ENCODE data around the gene MAP4K3. TPM values are rescaled to one million over a fixed set of nuclear protein-coding genes. Genes with fewer than 3 reads are reported as not detected.
"Not testable (repeated sequence)": the region's sequence is repeated elsewhere in the genome, so short reads cannot be mapped to it uniquely, and the experiment has no call there.

MAP4K3 gene
- total RNA-seq, 1 experiment from 2014 or later = 50.5 TPM

- DNase-seq (ENCODE audit: low spot score) = not testable (repeated sequence)
Measured at GRCh38 chr2:39244241-39244862, 192.7 kb downstream of the MAP4K3 start.

DNA sequence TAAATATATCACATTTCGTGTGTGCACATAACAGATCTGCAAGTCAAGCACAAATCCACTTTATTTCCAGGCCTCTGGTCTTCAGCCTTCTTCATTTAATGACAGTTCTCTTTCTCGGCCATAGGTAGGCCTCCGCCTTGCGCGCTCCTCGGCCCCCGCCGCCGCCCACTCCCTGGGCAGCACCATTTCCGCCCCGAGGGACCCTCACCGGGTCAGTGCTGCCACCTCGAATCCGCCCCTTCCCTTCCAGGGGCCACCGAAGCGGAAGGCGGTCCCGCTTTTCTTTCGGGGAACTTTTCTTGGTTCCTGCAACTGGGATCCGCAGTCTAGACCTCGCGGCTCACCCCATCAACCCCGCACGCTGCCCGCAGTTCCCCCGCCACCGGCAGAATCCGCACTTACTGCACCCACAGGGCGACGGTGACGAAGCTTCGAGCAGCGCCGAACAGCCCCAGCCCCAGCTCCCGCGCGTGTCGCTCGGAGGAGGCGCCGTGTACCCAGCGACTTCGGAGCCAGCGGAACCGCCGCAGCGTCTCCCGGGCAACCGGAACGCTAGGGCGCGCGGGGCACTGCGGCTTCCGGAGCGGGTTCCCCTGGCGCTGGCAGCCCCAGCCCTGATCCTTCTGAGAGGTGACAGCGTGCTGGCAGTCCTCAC lies 193.5 kb downstream of the MAP4K3 start, which contains the start of gene CDKL4:
CDKL4 (minus strand) TSS at position 502 of the 655 bp plus-strand sequence.
- DNase-seq (ENCODE audit: low spot score) = no peak

GRCh38 chr2:39241588-39241987 lies 195.5 kb downstream of the MAP4K3 start:
- DNase-seq (ENCODE audit: low spot score) = no peak

GRCh38 chr2:39240758-39241157 lies 196.3 kb downstream of the MAP4K3 start:
- DNase-seq (ENCODE audit: low spot score) = no peak

DNA sequence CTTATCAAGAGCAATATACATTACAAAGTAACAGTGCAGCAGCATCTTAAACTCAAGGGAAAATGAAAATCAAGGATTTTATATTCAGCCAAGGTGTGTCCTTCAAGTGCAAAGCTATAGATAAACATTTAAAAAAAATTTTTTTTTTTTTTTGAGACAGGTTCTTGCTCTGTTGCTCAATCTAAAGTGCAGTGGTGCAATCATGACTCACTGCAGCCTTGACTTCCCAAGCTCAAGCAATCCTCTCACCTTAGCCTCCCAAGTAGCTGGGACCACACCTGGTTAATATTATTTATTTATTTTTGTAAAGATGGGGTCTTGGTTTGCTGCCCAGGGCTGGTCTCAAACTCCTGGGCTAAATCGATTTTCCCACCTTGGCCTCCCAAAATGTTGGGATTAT lies 202.3 kb downstream of the MAP4K3 start:
- DNase-seq (ENCODE audit: low spot score) = no peak

DNA sequence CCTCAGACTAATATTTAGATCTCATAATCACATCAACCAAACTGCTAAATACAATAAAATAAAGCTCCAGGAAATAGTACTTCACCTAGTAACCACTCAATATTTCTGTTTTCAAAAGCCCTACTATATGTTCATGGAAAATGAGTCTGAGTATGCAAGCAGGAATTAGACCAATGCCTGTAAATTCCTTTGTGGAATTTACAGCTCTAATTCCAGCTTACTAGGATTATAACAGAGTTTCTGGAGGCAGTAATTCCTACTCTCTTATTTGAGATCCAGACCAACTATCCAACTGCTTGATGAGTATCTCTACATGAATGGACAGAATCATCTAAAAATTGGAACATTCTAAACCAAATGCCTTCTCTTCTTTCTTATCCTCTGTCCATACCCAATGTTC lies 204.9 kb downstream of the MAP4K3 start:
- DNase-seq (ENCODE audit: low spot score) = no peak

DNA sequence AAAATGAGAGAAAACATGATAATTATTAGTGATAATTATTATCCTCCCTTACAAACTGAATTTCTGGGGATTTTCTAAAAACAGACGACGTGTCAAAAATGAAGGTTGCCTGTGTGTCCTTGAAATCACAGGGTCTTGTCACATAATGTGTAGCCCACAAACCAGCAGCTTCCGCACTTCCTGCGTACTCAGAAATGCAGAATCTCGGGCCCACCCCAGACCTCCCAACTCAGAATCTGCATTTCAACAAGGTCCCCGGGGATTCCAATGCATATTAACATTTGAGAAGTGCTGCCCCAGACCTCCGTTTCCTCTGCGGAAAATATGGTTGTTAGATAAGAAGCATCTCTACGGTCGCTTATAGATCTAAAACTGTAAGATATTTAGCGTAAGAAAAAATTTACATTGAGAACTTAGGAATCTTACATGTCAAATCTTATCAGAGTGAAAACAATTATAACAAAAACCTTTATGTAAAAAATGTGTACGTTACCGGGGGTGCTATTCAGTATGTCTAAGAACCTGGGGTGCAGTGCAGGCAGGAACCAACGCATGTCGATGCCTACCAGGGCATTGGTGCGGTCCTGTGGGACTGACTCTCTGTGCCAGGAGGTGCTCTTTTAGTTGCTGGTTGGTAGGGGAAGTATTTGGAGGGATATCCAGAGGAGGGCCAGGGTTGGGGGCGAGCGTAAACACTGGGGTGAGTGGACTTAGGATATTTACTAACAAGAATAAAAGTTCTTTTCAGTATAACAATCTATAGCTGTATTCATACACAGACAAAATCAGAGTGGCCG lies 208.5 kb downstream of the MAP4K3 start:
- DNase-seq (ENCODE audit: low spot score) = no peak

- peak; percentile 76 for DNase-seq (ENCODE audit: low spot score)
Measured at GRCh38 chr2:39227628-39228412, 209.3 kb downstream of the MAP4K3 start.

DNA sequence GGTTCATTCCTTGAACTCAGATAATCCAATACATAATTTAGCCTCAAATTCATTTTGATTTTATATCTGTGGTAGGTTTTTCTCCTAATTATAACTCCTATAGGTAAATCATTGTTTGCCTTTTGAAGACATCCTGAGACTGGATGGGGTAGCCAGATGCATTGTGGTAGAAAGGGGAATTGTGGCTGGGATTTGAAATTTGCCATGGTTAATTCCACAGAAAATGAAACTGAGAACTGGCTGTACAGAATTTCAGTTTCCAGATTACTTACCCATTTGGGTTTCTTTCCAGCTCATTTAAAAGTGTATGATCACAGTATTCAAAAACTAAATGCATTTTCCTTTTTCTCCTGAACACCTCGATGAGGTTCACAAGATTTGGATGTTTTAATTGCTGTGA lies 211.5 kb downstream of the MAP4K3 start:
- DNase-seq (ENCODE audit: low spot score) = no peak

- no peak for DNase-seq (ENCODE audit: low spot score)
Measured at GRCh38 chr2:39223909-39224308, 213.2 kb downstream of the MAP4K3 start.

DNA sequence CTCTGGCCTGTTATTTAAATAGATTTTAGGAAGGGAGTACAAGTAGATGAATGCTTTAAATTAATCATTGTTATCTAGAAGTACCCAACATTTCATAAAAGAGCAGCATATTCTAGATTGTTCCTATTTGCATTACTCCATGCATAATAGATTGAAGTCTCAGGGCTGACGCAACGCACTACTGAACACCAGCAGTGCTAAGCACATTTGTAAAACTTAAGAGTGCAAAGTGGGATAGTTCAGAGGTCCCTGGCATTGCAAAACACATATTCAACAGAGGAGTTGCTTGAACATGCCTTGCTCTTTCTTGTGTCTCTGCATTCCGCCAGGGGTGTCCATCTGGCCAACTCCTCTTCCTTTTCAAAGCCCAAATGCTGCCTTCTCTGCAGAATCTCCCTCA lies 215.6 kb downstream of the MAP4K3 start:
- no peak for DNase-seq (ENCODE audit: low spot score)

DNA sequence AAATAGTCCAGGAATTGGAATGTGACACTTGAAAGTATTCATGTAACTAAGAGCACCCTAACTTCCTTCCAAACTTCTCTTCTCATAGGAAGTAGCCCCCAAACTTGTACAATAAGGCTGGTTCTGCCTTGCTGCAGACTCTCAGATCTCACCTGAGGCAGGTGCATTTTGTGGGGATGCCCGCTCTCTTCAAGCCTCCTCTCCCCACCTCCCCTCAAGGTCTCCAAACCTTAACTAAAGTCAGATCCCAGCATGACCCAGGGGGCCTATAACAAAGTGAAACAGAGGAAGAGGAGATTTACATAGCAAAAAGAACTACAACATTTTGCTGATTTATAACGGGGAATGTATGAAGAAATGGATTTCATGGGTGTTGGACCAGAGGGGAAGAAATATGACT lies 216.9 kb downstream of the MAP4K3 start:
- no peak for DNase-seq (ENCODE audit: low spot score)

DNA sequence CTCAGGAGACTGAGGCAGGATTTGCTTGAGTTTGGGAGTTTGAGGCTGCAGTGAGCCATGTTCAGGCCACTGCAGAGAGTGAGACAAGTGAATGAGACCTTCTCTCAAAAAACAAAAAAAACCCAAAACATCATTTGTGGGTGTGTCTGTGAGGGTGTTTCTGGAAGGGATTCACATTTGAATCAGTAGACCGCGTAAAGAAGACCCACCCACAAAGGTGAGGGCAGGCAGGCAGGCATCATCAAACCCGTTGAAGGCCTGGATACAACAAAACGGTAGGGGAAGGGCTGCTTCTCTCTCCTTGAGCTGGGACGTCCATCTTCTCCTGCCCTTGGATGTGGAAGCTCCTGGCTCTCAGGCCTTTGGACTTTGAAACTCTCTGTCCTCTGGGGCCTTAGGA lies 218.7 kb downstream of the MAP4K3 start:
- DNase-seq (ENCODE audit: low spot score) = no peak

GRCh38 chr2:39217192-39217550 lies 219.9 kb downstream of the MAP4K3 start:
- no peak for DNase-seq (ENCODE audit: low spot score)

GRCh38 chr2:39216346-39217191 lies 220.5 kb downstream of the MAP4K3 start:
- no peak for DNase-seq (ENCODE audit: low spot score)

DNA sequence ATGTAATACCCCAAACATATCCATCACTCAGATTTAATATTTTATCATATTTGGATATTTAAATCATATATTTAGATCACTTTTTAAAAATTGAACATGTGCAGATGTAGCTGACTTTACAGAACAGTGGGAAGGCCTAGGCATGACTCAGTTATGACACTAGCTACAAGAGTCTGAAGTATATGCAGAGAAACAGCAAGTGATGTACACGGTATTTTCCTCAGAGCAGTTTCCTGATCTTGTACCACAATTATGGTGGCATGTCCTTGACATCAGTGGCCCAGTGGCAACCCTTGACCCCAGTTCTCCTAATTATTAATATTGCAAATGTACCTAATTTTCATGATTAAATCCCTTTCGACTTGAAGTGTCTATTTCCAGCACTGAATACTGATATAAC lies 221.5 kb downstream of the MAP4K3 start:
- no peak for DNase-seq (ENCODE audit: low spot score)

DNA sequence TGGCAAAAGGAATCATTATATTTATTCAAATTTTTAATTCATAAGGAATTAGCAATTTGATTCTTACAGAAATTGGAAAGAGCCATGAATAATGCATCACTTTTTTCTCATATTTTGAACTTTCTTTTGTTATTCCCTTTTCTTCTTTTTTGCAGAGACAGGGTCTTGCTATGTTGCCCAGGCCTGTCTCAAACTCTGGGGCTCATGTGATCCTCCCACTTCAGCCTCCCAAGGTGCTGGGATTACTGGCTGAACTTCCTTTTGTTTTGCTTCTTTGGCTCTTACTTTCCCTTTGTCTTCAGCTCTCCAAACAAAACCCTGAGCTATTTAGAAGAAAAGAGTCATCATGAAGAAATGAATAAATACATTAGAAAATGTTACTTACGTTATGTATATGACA lies 224.1 kb downstream of the MAP4K3 start:
- DNase-seq (ENCODE audit: low spot score) = no peak

- no peak for DNase-seq (ENCODE audit: low spot score)
Measured at GRCh38 chr2:39210846-39211245, 226.2 kb downstream of the MAP4K3 start.

DNA sequence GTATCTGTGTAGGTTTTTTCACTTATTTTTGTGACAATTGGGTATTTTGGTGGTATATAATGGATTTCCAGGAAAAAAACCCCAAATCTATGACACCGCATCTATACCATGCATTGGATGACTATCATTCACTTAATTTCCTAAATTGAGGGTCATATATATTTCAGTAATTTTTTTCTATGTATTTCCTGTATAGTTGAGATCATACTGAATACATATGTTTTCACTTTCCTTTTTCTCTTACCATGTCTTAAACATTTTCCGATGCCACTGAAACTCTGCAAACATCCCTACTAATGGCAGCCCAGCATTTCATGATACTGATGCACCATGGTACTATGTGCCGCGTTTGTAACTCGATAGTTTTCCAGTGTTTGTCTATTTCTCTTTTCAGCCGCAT lies 233.7 kb downstream of the MAP4K3 start:
- DNase-seq (ENCODE audit: low spot score) = no peak

GRCh38 chr2:39202639-39203369 lies 234.3 kb downstream of the MAP4K3 start:
- DNase-seq (ENCODE audit: low spot score) = no peak
